GM18508 (cell line): ENCODE results near the gene JAGN1.
"Not testable (repeated sequence)": the region's sequence is repeated elsewhere in the genome, so short reads cannot be mapped to it uniquely, and the experiment has no call there.

Source experiments
- ATAC-seq: cut with Tn5 transposase; IDR thresholded peaks from one replicate; pipeline ENCODE4 v1.9.1; 2021; ENCODE audit warnings: moderate number of reproducible peaks; ENCODE audit not compliant: insufficient read depth, unreplicated experiment

Gene JAGN1

DNA sequence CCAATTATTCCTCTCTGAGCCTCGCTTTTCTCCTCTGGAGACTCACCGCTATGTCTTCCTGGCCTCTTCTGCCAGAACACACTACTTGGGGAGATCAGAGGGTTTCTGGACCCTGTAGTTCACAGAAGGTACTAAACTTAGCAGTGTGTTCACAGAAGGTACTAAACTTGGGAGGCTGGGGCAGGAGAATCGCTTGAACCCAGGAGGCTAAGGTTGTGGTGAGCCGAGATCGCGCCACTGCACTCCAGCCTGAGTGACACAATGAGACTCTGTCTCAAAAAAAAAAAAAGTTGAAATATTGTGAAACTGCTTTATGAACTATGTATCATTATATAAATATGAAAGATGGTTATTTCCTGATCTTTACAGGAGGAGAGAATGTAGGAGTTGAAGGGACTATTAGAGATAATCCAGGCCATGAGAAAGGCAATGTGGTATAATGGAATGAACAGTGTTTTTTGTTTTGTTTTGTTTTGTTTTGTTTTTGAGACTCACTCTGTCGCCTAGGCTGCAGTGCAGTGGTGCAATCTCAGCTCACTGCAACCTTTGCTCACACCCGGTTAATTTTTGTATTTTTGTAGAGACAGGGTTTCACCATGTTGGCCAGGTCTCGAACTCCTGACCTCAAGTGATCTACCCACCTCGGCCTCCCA lies 6.5 kb downstream of the JAGN1 start:
- ATAC-seq: not testable (repeated sequence)

DNA sequence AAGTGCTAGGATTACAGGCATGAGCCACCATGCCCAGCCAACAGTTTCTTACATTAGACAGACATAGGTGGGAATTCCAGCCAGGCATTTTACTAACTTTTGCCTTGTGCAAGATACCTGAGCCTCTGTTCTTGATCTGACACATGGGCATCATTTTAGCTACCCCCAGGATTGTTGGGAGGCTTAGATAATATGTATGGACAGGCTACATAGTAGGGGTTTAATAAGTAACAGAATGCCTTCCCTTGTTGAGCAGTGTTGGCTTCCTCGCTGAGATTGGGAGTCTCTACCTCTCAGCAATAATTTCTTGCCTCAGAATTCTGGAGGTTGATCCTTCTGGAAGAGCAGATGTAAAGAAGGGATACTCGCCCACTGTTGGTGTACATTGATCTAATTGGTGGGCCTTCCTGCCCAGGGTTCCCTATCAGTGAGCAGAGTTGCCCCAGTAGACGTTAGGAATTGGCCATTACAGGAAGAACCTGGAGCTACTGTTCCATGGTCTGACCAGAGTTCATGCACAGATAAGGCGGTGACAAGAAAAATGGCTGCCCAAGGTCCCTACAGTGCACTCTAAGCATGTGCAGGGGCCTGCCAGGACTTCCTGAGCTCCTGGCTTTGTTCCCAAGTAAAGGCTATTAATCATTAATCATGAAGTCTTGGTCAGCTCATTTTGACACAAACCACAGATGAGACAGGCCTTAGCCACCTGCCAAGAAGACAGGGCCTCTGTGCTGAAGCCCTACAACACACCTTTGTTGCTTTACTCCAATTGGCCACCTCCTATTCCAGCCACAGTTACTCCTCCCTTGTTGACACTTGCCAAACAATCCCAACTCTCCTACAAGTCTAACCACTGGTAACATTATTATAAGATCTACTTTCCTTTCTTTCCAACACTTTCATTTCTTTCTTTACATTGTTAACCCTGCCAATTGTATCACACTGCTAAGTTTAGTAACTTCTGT lies 7.3 kb downstream of the JAGN1 start:
- no peak for ATAC-seq

GRCh38 chr3:9898467-9899241 lies 8.2 kb downstream of the JAGN1 start:
- ATAC-seq: no peak

GRCh38 chr3:9899289-9899791 lies 8.9 kb downstream of the JAGN1 start:
- ATAC-seq: no peak

DNA sequence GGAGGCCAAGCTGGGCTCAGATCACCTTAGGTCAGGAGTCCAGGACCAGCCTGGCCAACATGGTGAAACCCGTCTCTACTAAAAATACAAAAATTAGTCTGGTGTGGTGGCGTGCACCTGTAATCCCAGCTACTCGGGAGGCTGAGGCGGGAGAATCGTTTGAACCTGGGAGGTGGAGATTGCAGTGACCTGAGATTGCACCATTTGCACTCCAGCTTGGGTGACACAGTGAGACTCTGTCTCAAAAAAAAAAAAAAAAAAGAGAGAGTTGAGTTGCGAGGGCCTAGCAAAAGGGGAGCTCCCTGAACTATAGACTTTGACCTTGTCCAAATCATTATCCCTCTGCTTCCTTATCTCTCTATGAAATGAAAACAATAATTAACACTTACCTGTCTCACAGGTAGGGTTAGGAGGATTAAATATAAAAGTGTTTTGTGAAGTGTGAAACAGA lies 10.6 kb downstream of the JAGN1 start:
- not testable (repeated sequence) for ATAC-seq

DNA sequence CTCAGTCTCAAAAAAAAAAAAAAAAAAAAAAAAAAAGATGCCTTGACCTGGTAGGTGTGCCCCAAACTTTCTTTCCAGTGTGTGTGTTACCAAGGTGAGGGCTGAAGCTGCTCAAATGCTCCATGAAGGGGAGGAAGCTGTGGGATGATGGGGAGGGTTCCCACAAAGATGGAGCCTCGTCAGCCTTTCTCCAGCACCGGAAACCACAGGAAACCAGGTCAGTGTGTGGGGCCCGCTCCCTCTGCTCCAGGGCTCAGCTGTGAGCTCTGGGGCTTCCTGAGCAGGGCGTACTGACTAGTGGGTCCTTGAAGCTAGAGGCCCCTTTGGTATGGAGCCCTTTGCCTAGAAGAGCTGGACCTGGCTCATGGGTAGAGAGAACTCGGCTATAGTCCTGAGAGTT lies 11.6 kb downstream of the JAGN1 start:
- ATAC-seq: no peak

DNA sequence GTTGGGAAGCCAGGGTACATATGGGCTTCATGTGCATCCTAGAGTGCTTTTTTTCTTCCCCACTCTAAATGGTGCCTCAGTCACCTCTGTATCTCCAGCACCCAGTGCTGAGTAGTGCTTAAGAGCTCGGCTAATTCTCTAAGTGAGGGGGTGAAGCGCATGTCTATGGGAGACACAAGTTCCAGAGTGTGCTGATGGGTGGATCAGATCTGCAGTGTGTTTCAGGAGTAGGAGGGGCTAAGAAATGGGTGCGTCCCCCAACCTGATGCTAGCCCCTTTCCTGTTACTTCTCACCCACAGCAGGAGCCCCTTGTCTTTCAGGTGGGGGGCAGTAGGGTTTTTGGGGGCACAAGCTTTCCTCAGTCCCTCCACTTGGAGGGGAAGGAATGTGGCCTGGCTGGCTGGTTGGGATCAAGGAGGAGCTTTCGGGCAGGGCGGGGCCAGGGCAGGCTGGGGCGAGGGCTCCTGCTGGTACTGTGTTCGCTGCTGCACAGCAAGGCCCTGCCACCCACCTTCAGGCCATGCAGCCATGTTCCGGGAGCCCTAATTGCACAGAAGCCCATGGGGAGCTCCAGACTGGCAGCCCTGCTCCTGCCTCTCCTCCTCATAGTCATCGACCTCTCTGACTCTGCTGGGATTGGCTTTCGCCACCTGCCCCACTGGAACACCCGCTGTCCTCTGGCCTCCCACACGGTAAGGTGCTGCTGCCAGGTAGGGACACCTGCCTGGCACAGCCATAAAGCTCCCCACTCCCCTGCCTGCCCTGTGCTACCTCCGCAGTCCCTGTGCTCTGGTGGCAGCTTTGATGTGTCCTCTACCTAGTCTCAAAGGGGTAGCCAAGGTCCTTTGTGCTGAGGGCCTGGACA lies 12.2 kb downstream of the JAGN1 start, which contains the start of gene IL17RE:
TSS of gene IL17RE (plus strand) at position 477 of the 866 bp plus-strand sequence. CDS start at position 562, 85 bp downstream.
- ATAC-seq: no peak

DNA sequence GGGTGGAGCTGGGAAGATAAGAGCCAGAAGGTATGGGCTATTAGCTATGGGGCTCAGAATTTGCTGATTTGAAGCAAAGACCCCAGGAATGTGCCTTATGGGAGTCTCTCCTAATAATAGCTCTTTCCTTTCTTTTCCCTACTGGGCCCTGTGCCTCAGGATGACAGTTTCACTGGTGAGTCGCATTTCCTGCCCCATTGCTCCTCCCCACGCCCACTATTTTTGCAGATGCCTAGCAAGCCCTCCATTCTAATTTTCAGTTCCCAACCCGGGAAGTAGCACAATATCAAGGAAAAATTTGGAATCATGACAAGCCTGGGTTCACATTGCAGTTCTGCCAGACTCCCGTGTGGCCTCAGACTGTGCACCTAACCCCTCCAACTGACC lies 12.8 kb downstream of the JAGN1 start:
- ATAC-seq: no peak

DNA sequence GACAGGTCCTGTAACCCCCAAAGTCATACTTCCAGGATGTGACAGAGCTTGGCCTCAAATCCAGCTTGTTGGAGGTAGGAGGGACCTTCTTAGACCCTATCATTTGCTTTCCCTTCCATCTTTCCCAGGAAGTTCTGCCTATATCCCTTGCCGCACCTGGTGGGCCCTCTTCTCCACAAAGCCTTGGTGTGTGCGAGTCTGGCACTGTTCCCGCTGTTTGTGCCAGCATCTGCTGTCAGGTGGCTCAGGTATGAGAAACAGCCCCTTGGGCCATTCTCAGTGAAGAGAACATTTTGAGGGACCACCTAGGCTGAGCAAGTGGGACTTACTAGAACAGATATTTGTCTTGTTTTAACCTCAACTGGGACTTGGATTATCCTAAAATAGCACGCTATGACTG lies 13.5 kb downstream of the JAGN1 start:
- ATAC-seq: no peak

DNA sequence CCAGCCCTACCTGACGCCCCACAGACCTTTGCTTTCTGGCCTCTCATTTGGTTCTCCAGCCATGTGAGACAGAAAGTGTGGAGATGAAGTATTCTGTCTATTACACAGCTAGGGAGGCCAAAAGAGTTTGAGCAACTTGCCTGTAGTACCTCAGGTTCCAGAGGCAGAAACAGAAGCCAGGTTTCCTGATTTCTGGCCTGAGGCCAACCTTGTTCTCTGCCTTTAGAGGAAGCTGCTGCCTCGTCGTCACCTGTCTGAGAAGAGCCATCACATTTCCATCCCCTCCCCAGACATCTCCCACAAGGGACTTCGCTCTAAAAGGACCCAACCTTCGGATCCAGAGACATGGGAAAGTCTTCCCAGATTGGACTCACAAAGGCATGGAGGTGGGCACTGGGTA lies 16.1 kb downstream of the JAGN1 start:
- no peak for ATAC-seq

- ATAC-seq: no peak
These were observed 17.9 kb downstream of the JAGN1 start for GRCh38 chr3:9908286-9908685.

DNA sequence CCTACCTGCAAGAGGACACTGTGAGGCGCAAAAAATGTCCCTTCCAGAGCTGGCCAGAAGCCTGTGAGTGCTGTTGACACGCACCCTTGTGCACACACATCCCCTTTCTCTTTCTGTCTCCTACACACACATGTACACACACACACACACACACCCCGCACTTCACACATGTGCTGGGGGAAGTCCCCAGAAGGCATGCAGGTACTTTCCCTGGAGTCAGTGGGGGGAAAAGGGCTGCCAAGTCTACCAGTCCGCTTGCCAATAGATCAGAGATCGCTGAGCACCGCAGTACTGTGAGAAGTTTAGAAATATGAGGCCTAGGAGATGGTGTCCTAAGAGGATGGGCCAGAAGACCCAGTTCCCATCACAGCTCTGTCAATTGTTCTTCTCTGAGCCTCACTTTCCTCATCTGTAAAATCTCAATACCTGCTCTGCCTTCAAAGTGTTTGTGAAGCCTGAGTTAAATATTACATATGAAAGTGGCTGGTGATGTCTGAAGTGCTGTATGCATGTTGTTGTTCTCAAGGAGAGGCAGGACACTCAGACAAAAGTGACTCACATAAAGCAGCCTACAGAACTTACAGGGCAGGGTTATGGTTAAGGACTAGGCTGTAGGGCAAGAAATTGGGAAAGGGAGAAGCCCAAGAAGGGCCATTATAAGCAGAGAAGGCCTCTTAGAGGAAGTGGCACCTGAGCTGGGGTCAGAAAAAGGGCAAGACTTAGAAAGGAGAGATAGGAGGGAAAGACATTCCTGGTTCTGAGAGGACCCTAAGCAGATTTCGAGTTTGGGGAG lies 19.0 kb downstream of the JAGN1 start:
- no peak for ATAC-seq

- ATAC-seq: no peak
These were observed 21.5 kb downstream of the JAGN1 start for GRCh38 chr3:9911863-9912262.

DNA sequence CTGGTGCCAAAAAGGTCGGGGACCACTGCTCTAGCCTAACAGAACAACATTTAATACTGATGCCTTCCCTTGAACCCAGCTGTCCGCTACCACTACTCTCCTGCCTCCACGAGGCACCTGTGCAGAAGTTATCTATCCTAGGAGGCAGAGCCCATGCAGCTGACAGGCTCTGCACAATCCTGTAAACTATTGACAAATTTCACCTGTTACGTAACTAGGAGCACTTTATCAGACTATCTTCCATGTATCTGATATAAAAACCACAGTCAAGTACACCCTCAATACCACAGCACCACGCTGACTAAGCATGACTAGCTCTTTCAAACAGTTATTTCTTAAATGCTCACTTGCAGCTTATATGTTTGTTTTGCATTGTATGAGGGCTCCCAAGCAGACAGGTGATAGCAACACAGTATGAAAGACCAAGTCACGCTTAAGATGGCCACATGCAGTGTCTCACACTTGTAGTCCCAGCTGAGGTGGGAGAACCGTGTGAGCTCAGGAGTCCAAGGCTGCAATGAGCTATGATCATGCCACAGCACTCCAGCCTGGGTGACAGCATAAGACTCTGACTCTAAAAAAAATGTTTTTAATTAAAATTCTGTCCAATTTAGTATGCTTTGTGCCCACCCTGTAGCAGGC lies 22.0 kb downstream of the JAGN1 start:
- no peak for ATAC-seq

DNA sequence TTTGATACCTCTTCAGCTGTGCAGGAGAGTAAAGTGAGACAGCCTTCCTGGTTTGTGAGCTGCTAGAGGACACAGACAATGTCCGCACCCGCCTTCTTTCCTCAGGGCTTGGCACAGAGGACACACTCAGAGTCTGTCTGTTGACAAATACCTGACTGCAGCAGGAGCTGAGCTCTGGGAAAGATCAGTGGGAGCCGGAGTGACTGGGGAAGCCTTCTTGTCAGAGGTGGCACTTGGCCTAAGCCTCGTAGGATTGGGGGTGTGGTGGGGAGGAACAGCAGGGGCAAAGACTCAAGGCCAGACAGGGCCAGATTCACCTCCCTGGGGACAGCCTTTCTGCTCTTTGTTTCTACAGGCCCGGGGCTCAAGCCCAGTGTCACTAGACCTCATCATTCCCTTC lies 23.2 kb downstream of the JAGN1 start:
- ATAC-seq: no peak

GRCh38 chr3:9914011-9914410 lies 23.6 kb downstream of the JAGN1 start:
- no peak for ATAC-seq

- no peak for ATAC-seq
These were observed 24.3 kb downstream of the JAGN1 start for GRCh38 chr3:9914559-9915253.
